Subcutaneous adipose tissue (tissue), 4 donors: ENCODE measurements around the gene SKP1. TPM values are rescaled to one million over a fixed set of nuclear protein-coding genes. Genes with fewer than 3 reads are reported as not detected.

Source experiments
- total RNA-seq, 4 donors: library from RNA; depleted of rRNA; stranded (reverse); fragments of >200 nt; gene quantifications; one replicate each; pipeline ENCODE4 v1.1.0, GENCODE V29; 2016
- TF ChIP-seq, protein P1 (sequence below): fragments of 450-650 bp; IDR thresholded peaks from one replicate; pipeline ENCODE4 v1.5.1; 2016; ENCODE audit warnings: low read depth, mild to moderate bottlenecking, control low read depth, antibody characterized with exemption, moderate library complexity

The SKP1 gene
- total RNA-seq, 4 donors from 2014 or later, result 132 to 336 (median 244) TPM

DNA sequence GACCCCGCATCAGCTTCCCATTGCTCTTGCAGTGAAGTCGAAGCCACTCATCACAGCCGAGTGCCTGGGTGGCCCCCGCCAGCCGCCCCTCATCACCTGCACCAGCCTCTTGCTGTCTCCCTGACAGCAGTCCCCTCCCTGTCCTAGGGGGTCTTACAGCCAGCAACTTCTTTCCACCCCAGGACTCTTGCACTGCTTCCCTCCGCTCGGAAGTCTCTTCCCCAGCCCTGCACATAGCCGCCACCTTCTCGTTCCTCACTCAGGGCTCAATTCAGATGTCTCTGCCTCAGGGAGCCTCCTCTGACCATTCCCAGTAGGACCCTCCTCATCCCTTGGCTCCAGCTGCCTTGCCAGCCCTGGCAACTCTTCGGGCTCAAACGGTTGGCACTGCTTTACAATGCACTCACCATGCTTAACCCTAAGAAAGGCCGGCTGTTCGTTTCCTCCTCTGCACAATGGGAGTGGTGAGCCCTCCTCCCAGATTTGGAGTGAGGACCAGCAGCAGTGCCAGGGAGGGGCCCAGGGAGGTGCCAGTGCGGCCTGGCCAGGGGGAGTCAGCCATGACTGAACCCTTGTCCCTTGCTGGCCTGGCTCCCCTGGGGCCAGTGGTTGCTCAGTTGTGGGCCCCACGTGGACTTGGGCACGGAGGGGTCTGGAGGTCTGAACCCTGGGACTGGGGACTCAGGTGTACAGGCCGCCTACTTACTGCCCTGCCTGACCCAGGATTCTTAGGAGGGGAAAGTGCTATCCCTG is 56.2 kb downstream of the SKP1 start:
- TF ChIP-seq, protein P1, sequence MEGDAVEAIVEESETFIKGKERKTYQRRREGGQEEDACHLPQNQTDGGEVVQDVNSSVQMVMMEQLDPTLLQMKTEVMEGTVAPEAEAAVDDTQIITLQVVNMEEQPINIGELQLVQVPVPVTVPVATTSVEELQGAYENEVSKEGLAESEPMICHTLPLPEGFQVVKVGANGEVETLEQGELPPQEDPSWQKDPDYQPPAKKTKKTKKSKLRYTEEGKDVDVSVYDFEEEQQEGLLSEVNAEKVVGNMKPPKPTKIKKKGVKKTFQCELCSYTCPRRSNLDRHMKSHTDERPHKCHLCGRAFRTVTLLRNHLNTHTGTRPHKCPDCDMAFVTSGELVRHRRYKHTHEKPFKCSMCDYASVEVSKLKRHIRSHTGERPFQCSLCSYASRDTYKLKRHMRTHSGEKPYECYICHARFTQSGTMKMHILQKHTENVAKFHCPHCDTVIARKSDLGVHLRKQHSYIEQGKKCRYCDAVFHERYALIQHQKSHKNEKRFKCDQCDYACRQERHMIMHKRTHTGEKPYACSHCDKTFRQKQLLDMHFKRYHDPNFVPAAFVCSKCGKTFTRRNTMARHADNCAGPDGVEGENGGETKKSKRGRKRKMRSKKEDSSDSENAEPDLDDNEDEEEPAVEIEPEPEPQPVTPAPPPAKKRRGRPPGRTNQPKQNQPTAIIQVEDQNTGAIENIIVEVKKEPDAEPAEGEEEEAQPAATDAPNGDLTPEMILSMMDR, result no peak

DNA sequence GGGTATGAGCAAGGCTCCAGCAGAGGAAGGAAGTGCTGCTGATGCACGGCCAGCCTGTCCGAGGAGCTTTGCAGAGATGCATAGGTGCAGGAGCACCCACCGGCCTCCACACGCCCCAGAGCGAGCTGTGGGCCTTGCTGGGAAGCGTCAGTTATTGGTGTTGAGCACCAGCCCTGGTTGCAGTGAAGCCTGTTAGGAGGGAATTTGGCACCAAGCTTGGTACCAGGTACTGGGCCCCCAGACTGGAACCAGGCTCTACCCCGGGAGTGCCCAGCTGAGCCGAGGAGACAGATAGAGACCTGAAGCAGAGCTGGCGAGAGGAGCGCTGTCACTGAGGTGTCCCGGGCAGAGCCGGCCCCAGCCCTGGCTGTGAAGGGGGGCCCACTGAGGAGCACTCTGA is 57.0 kb downstream of the SKP1 start:
- TF ChIP-seq, protein P1, result no peak

DNA sequence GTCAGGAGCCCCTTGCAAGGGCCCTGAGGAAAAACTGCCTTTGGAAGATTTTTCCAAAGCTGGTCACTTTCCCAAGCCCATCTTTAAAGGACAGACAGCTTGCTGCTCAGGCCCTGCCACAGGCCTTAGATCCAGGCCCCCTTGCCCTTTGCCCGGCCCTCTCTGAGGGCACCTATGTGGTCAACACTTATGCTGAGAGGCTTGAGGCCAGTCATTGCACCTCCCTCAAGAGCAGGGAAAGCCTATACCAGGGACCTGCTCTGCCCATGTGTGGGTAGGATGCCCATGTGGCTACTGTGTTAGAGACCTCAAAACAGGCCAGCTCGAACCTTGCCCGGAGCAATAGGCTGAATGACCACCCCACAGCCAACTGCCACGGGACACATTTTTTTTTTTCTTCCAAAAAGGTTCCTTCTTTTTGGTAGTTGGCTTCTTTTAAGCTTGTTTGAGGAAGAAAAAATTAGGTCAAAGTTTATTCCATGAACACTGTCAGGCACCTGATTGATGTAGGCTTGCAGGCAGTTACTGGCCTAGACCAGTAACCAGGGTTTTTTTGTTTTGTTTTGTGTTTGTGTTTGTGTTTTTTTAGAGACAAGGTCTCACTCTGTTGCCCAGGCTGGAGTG is 58.4 kb downstream of the SKP1 start:
- TF ChIP-seq, protein P1, result no peak

DNA sequence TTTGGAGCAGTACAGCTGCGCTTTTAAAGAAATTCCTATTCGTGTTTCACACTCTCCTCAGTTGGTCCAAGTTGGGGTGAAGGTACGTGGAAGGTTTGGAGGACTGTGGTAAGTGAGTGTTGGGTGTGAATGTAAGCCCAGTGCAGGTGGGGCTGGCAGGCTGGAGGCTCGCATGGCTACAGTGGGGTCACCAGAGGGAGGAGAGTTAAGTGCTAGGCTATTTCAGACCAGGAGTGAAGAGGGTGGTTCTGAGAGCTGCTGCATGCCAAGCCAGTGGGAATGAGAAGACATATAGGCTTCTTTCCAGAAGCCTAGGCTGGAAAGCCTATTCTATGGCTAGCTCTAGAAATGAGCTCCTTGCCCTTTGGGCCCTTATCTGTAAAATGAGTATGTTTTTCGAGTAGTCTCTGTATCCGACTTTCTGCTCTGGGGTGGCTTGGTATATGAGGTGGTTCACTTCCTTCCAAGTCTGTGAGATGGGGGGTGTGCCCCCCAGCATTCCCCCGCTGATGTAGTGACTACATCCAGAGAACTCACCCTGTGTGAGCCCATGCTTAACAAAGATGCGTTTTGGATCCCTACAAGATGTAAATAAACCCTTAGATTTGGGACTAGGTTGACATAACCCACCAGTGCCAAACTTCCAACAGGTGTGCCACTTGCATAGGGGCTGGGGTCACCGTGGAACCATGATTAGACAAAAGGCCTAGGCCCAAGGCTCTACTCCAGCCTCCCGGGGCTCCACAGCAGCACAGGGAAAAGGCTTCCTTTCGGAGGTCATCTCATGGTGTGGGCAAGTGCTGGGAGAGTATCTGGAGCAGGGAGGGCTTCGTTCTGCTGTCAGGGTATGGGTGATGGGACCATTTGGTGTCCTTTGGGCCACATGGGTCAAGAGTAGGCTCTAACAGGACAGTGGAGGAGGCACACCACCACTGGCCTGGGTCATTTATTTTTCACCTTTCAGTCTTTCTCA is 59.7 kb downstream of the SKP1 start:
- TF ChIP-seq, protein P1, result no peak

DNA sequence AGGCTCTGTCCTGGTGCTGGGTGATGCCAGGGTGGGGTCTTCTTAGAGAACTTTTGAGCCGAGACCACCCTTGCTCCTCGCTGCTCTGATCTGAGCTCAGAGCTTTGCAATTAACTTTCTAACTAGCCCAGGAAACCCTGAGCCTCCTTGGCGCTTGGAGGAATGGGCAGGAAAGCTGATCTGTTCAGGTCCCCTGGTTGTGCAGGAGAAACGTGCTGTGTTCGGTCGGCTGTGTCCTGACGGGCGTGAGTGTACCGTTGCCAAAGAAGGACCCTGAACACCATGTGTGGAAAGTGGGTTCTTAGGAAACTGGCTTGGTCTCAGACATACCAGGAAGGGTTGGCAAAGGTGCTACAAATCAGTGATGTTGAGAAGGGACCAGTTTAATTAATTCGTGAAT is 60.5 kb downstream of the SKP1 start:
- TF ChIP-seq, protein P1, result no peak

DNA sequence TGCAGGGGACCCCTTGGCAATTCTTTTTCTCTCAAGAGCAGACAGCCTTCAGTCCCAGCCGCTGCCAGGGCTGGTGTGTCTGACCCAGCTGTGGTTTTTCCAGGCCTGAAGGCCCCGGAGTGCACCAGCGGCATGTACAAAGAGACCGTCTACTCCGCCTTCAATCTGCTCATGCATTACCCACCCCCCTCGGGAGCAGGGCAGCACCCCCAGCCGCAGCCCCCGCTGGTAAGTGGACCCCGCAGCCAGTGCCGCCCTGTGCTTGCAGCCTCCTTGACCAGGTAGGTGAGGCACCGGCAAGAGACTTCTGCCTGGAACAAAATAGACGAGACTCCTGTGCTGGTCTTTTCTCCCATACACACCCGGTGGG is 61.0 kb downstream of the SKP1 start:
- TF ChIP-seq, protein P1, result no peak
